Erythroblast (primary cell): ENCODE measurements around the gene ETV7.

Experiments
- DNase-seq, 2 experiments: peaks; one replicate each; lab custom pipeline; 2025; lab: John Stamatoyannopoulos, UW
- GATA1 ChIP-seq: IDR thresholded peaks from 2 replicates; pipeline ENCODE4 v1.6.1; 2011; ENCODE audit warnings: low read depth, mild to moderate bottlenecking, control low read depth, low read length, moderate library complexity
- POLR2A ChIP-seq: IDR thresholded peaks from 2 replicates; pipeline ENCODE4 v1.6.1; 2011; ENCODE audit warnings: mild to moderate bottlenecking, low read length

The ETV7 gene

GRCh38 chr6:36335465-36336207 is 51.8 kb downstream of the ETV7 start:
- no peak for DNase-seq
- no peak for TF ChIP-seq GATA1
- no peak for TF ChIP-seq POLR2A

- no peak for TF ChIP-seq GATA1
- TF ChIP-seq POLR2A: no peak
- no peak for DNase-seq
Measured at GRCh38 chr6:36334832-36335459, 52.5 kb downstream of the ETV7 start.

GRCh38 chr6:36333931-36334725 is 53.3 kb downstream of the ETV7 start:
- no peak for TF ChIP-seq GATA1
- TF ChIP-seq POLR2A: no peak
- DNase-seq: no peak

GRCh38 chr6:36333171-36333895 is 54.1 kb downstream of the ETV7 start:
- no peak for DNase-seq
- no peak for TF ChIP-seq POLR2A
- no peak for TF ChIP-seq GATA1

- TF ChIP-seq POLR2A (no peak), GATA1 (no peak)
- no peak for DNase-seq
Measured at GRCh38 chr6:36331381-36331780, 56.1 kb downstream of the ETV7 start.

- no peak for TF ChIP-seq GATA1
- no peak for TF ChIP-seq POLR2A
- no peak for DNase-seq
Measured at GRCh38 chr6:36330366-36330765, 57.1 kb downstream of the ETV7 start.

GRCh38 chr6:36329798-36330291 is 57.6 kb downstream of the ETV7 start:
- no peak for TF ChIP-seq POLR2A
- no peak for TF ChIP-seq GATA1
- no peak for DNase-seq

GRCh38 chr6:36328600-36328999 is 58.9 kb downstream of the ETV7 start:
- no peak for TF ChIP-seq POLR2A
- TF ChIP-seq GATA1: no peak

GRCh38 chr6:36327919-36328236 is 59.6 kb downstream of the ETV7 start:
- DNase-seq: no peak
- no peak for TF ChIP-seq POLR2A

More at GRCh38 chr6:36328600-36328999, 58.9 kb downstream of the ETV7 start:
- no peak for DNase-seq

- no peak for DNase-seq
- TF ChIP-seq GATA1: no peak
- TF ChIP-seq POLR2A: no peak
Measured at GRCh38 chr6:36327226-36327918, 60.1 kb downstream of the ETV7 start.

GRCh38 chr6:36326356-36326995 is 61.0 kb downstream of the ETV7 start:
- TF ChIP-seq GATA1 (no peak), POLR2A (no peak)
- no peak for DNase-seq

GRCh38 chr6:36324715-36325114 is 62.8 kb downstream of the ETV7 start:
- DNase-seq: no peak
- TF ChIP-seq GATA1: no peak
- TF ChIP-seq POLR2A: no peak
